C4-2B (cell line): ENCODE results near the gene RASSF5.

ENCODE experiments used
- ZFX ChIP-seq: fragments of 450-650 bp; IDR thresholded peaks from 2 replicates; pipeline ENCODE4 v1.6.1; 2017
- TF ChIP-seq, protein P1 (sequence below): fragments of 450-650 bp; conservative IDR thresholded peaks from 2 replicates; pipeline ENCODE4 v1.5.1; 2017; ENCODE audit warnings: mild to moderate bottlenecking

DNA sequence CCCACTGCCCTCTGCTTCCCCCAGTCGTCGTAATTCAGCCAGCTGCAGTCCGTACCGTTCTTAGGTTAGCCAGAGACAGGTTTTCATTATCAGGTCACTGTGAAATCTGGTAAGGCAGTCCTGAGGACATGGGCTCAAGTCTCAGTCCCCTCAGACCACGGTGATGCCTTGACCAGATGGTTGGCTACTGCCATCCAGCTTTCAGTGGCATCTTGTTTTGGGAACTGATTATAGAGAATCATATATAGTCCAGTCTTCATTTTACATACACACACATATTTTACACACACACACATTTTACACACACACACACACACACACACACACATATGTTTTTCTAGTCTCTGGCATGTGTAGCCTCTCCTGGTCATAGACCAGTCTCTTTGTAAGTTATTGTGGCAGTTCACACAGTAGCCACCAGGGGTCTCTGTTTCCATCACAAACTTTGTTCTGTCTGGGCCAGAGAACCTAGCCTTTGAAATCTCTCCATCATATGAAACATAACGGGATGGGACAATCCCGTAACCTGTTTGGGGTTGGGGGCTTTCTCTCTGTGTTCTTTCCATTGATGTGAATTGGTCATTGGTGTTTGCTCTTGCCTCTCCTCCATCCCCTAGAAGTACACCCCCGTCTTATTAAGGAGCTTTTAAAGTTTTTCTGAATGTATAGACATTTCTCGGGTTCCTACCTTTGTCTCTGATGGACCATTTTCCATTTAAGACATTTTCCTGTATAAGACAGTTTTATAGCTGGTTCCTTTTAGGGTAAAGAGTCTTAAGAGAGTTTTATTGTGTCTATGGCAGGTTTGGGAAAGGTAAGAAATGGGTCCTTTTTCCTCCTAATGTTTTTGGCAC is 45.5 kb upstream of the RASSF5 start:
- TF ChIP-seq, protein P1, sequence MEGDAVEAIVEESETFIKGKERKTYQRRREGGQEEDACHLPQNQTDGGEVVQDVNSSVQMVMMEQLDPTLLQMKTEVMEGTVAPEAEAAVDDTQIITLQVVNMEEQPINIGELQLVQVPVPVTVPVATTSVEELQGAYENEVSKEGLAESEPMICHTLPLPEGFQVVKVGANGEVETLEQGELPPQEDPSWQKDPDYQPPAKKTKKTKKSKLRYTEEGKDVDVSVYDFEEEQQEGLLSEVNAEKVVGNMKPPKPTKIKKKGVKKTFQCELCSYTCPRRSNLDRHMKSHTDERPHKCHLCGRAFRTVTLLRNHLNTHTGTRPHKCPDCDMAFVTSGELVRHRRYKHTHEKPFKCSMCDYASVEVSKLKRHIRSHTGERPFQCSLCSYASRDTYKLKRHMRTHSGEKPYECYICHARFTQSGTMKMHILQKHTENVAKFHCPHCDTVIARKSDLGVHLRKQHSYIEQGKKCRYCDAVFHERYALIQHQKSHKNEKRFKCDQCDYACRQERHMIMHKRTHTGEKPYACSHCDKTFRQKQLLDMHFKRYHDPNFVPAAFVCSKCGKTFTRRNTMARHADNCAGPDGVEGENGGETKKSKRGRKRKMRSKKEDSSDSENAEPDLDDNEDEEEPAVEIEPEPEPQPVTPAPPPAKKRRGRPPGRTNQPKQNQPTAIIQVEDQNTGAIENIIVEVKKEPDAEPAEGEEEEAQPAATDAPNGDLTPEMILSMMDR = peak; percentile 94
- TF ChIP-seq ZFX = no peak
